RWPE2 (cell line): ENCODE results near the gene GBX2.

Experiments used
- ATAC-seq: fragments of 200-7000 bp; cut with Tn5 transposase; 3 replicates; pipeline ENCODE4 v1.9.1; 2021; ENCODE audit warnings: low read depth
- DNase-seq: peaks from one replicate; pipeline ENCODE4 v3.0.0-alpha.2; 2020; ENCODE audit warnings: low spot score
- H3K27ac ChIP-seq: fragments of 450-650 bp; 2 replicates; pipeline ENCODE4 v1.5.1; 2017; ENCODE audit warnings: mild to moderate bottlenecking; ENCODE audit not compliant: poor library complexity, severe bottlenecking
- H3K27me3 ChIP-seq: fragments of 250-450 bp; sonication (Bioruptor Pico); 2 replicates; pipeline ENCODE4 v1.5.1; 2021; ENCODE audit warnings: mild to moderate bottlenecking, moderate library complexity; ENCODE audit not compliant: insufficient read depth, poor library complexity, severe bottlenecking
- H3K36me3 ChIP-seq: fragments of 250-450 bp; sonication (Bioruptor Pico); 2 replicates; pipeline ENCODE4 v1.5.1; 2020; ENCODE audit warnings: low read depth, mild to moderate bottlenecking, moderate library complexity
- H3K4me1 ChIP-seq: fragments of 250-450 bp; sonication (Bioruptor Pico); 2 replicates; pipeline ENCODE4 v1.5.1; 2021; ENCODE audit warnings: mild to moderate bottlenecking, moderate library complexity; ENCODE audit not compliant: insufficient read depth, poor library complexity, severe bottlenecking
- H3K4me3 ChIP-seq: fragments of 250-450 bp; sonication (Bioruptor Pico); 2 replicates; pipeline ENCODE4 v1.5.1; 2021; ENCODE audit warnings: mild to moderate bottlenecking, moderate library complexity; ENCODE audit not compliant: severe bottlenecking
- H3K9me3 ChIP-seq: fragments of 250-450 bp; sonication (Bioruptor Pico); 2 replicates; pipeline ENCODE4 v1.5.1; 2021; ENCODE audit warnings: mild to moderate bottlenecking, moderate library complexity; ENCODE audit not compliant: severe bottlenecking
- CTCF ChIP-seq: fragments of 450-650 bp; IDR thresholded peaks from one replicate; pipeline ENCODE4 v1.5.1; 2017; ENCODE audit warnings: mild to moderate bottlenecking, moderate library complexity; ENCODE audit not compliant: poor library complexity, severe bottlenecking

The GBX2 gene

GRCh38 chr2:236119476-236119875 lies 48.7 kb downstream of the GBX2 start:
- H3K27me3 ChIP-seq = no peaks in the 10 kb centered on the region
- no peak for ATAC-seq
- no peak for TF ChIP-seq CTCF
- no peak for DNase-seq
- no peaks in the 10 kb centered on the region; the same call in 1 of the 2 replicates for H3K36me3 ChIP-seq
- H3K9me3 ChIP-seq = no peaks in the 10 kb centered on the region
- no peak overlapping the region for H3K27ac ChIP-seq
- no peak overlapping the region for H3K4me3 ChIP-seq
- no peaks in the 10 kb centered on the region for H3K4me1 ChIP-seq

- DNase-seq (no peak), ATAC-seq (no peak)
- Histone ChIP-seq H3K27ac (no peak overlapping the region), H3K36me3 (no peaks in the 10 kb centered on the region; the same call in 1 of the 2 replicates), H3K9me3 (no peaks in the 10 kb centered on the region), H3K4me1 (no peaks in the 10 kb centered on the region), H3K27me3 (no peaks in the 10 kb centered on the region), H3K4me3 (no peak overlapping the region)
- no peak for TF ChIP-seq CTCF
Observed at GRCh38 chr2:236119003-236119402, 49.2 kb downstream of the GBX2 start.

DNA sequence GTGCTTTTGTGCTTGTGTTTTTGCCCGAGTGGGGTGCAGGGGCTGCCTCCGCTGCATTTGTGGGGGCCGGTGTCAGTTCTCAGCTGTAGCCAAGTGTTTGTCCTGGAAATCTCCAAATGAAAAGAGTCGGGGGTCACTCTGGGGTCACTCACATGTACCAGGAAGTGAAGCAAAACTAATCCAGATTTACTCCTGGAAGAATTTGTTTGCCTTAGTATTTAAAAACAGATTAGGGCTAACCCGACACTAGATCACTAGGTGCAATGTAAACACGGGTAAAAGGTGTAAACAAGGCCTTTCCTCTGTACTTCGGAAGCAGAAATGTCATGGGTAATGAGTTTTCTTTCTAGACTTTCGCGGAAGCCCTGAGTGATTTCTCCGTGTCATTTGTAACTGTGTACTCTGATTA lies 50.3 kb downstream of the GBX2 start:
- H3K27me3 ChIP-seq = no peaks in the 10 kb centered on the region
- no peak overlapping the region for H3K27ac ChIP-seq
- no peaks in the 10 kb centered on the region for H3K9me3 ChIP-seq
- no peaks in the 10 kb centered on the region for H3K4me1 ChIP-seq
- no peak for ATAC-seq
- no peak for DNase-seq
- H3K36me3 ChIP-seq = no peaks in the 10 kb centered on the region
- no peak for TF ChIP-seq CTCF
- H3K4me3 ChIP-seq = no peak overlapping the region

DNA sequence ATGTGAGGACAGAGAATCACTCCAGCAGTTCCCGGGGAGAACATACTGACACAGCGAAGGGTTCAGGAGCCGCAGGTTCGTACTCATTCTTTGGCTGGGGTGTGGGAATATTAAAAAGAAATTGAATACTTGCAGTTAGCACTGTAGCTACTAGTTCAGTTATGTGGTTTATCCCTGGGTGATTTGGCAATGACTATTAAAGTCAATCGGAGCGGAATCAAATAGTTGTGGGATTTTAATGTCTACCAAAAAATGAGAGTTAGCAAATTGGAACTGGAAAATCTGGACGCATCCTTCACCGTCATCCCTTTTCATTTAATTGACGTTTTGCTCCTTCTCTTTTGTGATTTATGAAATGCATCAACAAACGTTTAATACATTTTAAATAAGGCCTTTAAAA lies 50.8 kb downstream of the GBX2 start:
- Histone ChIP-seq H3K27me3 (no peaks in the 10 kb centered on the region), H3K4me1 (no peaks in the 10 kb centered on the region), H3K36me3 (no peaks in the 10 kb centered on the region), H3K4me3 (no peak overlapping the region), H3K27ac (no peak overlapping the region), H3K9me3 (no peaks in the 10 kb centered on the region)
- ATAC-seq (no peak), DNase-seq (no peak)
- no peak for TF ChIP-seq CTCF
